Uterus (tissue), 4 donors: ENCODE results near the gene DDX47. TPM values are rescaled to one million over a fixed set of nuclear protein-coding genes. Genes with fewer than 3 reads are reported as not detected.

Experiments used
- DNase-seq, 2 donors: peaks; one replicate each; pipeline ENCODE4 v3.0.0-alpha.2; 2019 to 2020
- H3K27ac ChIP-seq, 2 donors: fragments of 200-600 bp; sonication (generic); 1 replicate in 1 of 2; 2 replicates in 1 of 2; pipeline ENCODE4 v1.5.1; 2016 to 2018
- H3K27me3 ChIP-seq, 2 donors: fragments of 200-600 bp; sonication (generic); one replicate each; pipeline ENCODE4 v1.5.1; 2018 to 2019; ENCODE audit warnings: control low read depth in 1 of 2
- H3K36me3 ChIP-seq, 2 donors: fragments of 200-600 bp; sonication (generic); one replicate each; pipeline ENCODE4 v1.5.1; 2019; ENCODE audit warnings: control low read depth in 1 of 2
- H3K4me1 ChIP-seq, 2 donors: fragments of 200-600 bp; sonication (generic); one replicate each; pipeline ENCODE4 v1.5.1; 2018 to 2019; ENCODE audit warnings: control low read depth in 1 of 2
- H3K4me3 ChIP-seq, 2 donors: fragments of 200-600 bp; sonication (generic); 1 replicate in 1 of 2; 2 replicates in 1 of 2; pipeline ENCODE4 v1.5.1; 2018 to 2019; ENCODE audit warnings: mild to moderate bottlenecking in 1 of 2
- H3K9me3 ChIP-seq, 2 donors: fragments of 200-600 bp; sonication (generic); one replicate each; pipeline ENCODE4 v1.5.1; 2019; ENCODE audit warnings: control low read depth in 1 of 2
- POLR2A ChIP-seq, 2 donors: fragments of 450-650 bp; IDR thresholded peaks; one replicate each; pipeline ENCODE4 v1.6.1; 2016; ENCODE audit warnings: antibody characterized with exemption in 2 of 2, mild to moderate bottlenecking in 1 of 2, moderate library complexity in 1 of 2
- intact Hi-C: fragments of 100-400 bp; cut with DNase I; formaldehyde crosslinking; loops from one replicate; pipeline ENCODE4 v1.15.1; 2023; ENCODE audit warnings: low total_unique reads
- total RNA-seq, 4 donors: library from RNA; depleted of rRNA in 3 of 4; stranded (reverse); fragments of >200 nt in 3 of 4; gene quantifications; one replicate each; pipeline versions ENCODE4 v1.1.0 to v1.2.4, GENCODE V29; 2014 to 2023
- TF ChIP-seq, protein P1 (sequence below), 4 experiments: fragments of 200-600 bp in 2 of 4; fragments of 450-650 bp in 2 of 4; sonication (generic) in 2 of 4; IDR thresholded peaks; one replicate each; pipeline ENCODE4 v1.5.1; 2016 to 2019; ENCODE audit warnings: antibody characterized with exemption in 4 of 4, mild to moderate bottlenecking in 2 of 4, moderate library complexity in 1 of 4
- donor health status: DM: yes; HTN: yes; CAD: no.

The DDX47 gene
- total RNA-seq, 4 donors from 2014 or later, result 42.1 to 105 (median 57.2) TPM

DNA sequence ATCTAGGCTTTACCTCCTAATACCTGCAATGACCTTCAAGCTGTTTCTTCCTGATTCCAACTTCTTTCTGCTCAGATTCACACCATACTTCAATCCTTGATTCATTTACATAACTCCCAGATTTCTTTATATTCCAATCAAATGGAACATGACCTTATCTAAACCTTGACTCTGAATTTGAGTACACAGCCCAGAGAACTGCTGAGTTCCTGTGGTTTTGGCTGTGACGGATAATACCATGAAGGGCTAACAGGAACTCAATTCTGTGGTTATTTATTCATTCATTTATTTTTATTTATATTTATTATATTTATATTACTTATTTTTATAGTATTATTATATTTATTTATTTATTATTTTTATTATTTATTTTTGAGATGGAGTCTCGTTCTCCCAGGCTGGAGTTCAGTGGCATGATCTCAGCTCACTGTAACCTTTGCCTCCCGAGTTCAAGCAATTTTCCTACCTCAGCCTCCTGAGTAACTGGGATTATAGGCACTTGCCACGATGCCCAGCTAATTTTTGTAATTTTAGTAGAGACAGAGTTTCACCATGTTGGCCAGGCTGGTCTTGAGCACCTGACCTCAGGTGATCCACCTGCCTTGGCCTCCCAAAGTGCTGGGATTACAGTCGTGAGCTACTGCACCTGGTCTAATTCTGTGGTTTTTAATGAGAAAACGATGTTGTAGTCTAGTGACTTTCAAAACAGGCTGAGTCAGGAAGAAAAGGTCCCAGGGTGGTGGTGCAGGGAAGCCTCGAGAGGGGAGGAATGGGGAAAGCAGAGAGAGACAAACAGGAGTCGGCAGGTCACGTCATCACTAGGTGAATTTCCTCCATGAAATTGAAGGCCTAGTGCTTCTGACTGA lies 16.0 kb upstream of the DDX47 start:
- Histone ChIP-seq H3K27ac (no peak overlapping the region), H3K36me3 (no peaks in the 10 kb centered on the region), H3K4me3 (no peak overlapping the region), H3K4me1 (no peaks in the 10 kb centered on the region), H3K27me3 (no peaks in the 10 kb centered on the region), H3K9me3 (no peaks in the 10 kb centered on the region)
- no peak for DNase-seq
- intact Hi-C loops, result no loop called here
- TF ChIP-seq, protein P1, sequence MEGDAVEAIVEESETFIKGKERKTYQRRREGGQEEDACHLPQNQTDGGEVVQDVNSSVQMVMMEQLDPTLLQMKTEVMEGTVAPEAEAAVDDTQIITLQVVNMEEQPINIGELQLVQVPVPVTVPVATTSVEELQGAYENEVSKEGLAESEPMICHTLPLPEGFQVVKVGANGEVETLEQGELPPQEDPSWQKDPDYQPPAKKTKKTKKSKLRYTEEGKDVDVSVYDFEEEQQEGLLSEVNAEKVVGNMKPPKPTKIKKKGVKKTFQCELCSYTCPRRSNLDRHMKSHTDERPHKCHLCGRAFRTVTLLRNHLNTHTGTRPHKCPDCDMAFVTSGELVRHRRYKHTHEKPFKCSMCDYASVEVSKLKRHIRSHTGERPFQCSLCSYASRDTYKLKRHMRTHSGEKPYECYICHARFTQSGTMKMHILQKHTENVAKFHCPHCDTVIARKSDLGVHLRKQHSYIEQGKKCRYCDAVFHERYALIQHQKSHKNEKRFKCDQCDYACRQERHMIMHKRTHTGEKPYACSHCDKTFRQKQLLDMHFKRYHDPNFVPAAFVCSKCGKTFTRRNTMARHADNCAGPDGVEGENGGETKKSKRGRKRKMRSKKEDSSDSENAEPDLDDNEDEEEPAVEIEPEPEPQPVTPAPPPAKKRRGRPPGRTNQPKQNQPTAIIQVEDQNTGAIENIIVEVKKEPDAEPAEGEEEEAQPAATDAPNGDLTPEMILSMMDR (IDR thresholded peaks at IDR 0.05), result no peak
- no peak for TF ChIP-seq POLR2A (IDR thresholded peaks at IDR 0.05)

DNA sequence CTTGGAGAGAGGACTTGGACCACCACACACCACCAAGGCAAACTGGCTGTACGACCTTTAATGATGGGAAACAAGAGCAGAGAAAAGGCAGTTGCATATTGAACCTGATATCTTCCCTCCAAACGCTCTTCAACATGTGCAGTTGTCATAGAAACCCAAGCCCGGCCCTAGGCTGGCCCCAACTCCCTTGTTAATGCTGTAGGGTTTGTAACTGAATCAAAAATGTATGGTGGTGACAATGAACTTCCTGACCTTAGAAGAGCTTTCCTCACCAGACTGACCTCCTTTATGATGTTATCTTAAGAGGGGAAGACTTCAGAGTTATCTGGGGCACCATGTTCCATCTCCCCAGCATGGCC lies 15.4 kb upstream of the DDX47 start:
- TF ChIP-seq, protein P1 (IDR thresholded peaks at IDR 0.05), result no peak
- no peak for TF ChIP-seq POLR2A (IDR thresholded peaks at IDR 0.05)
- Histone ChIP-seq H3K9me3 (no peaks in the 10 kb centered on the region), H3K36me3 (no peaks in the 10 kb centered on the region), H3K27ac (no peak overlapping the region), H3K4me1 (no peaks in the 10 kb centered on the region), H3K4me3 (no peak overlapping the region), H3K27me3 (no peaks in the 10 kb centered on the region)
- DNase-seq, result no peak
- intact Hi-C loops, result no loop called here

DNA sequence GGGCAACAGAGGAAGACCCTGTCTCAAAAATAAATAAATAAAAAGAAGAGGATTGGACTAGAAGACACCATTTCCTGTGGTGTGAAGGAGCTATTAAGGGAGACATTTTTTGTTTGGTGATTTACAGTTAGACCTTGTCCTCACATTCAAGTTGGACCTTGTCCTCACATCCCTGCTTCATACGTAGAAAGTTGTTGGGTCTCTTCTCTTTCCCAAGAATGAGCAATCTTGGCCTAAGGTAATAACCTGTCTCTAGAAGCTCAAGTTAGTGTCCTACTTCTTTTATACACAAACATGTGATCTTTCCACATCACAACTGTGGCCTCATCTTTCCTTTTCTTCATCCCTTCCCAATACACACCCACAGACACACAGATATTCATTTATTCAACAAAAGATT lies 14.7 kb upstream of the DDX47 start:
- no peak overlapping the region for H3K27ac ChIP-seq
- no peak overlapping the region for H3K4me3 ChIP-seq
- no peaks in the 10 kb centered on the region for H3K4me1 ChIP-seq
- DNase-seq, result no peak
- intact Hi-C loops, result no loop called here
- no peaks in the 10 kb centered on the region for H3K9me3 ChIP-seq
- H3K27me3 ChIP-seq, result no peaks in the 10 kb centered on the region
- H3K36me3 ChIP-seq, result no peaks in the 10 kb centered on the region
- TF ChIP-seq POLR2A (IDR thresholded peaks at IDR 0.05), result no peak
- TF ChIP-seq, protein P1 (IDR thresholded peaks at IDR 0.05), result no peak

DNA sequence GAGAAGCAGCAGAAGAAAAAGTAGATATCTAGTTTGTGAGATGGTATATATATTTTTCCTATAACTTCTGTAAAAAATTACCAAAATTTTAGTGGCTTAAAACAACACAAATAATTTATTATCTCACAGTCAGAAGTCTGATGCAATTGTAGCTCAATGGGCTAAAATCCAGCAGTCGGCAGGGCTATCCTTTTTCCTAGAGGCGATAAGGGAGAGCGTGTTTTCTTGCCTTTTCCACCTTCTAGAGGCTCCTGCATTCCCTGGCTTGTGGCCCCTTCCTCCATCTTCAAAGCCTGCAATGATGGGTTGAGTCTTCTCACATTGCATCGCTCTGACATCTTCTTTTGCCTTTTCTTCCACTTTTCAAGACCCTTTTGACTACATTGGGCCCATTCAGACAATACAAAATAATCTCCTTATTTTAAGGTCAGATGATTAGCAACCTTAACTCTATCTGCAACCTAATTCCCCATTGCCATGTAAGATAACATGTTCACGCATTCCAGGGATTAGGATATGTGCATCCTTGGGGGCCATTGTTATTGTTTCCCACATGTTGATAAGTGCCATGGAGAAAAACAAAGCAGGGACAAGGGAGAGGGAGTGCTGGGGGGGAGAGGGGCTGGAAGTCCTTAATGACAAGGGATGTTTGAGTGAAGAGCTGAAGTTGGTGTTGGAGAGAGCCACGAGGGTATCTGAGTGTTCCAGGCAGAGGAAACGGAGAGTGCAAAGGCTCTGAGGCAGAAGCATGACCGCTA lies 13.8 kb upstream of the DDX47 start:
- no peaks in the 10 kb centered on the region for H3K36me3 ChIP-seq
- no peak overlapping the region for H3K4me3 ChIP-seq
- H3K27me3 ChIP-seq, result no peaks in the 10 kb centered on the region
- no peaks in the 10 kb centered on the region for H3K4me1 ChIP-seq
- H3K9me3 ChIP-seq, result no peaks in the 10 kb centered on the region
- no peak for TF ChIP-seq POLR2A (IDR thresholded peaks at IDR 0.05)
- TF ChIP-seq, protein P1 (IDR thresholded peaks at IDR 0.05), result no peak
- intact Hi-C loops, result no loop called here
- H3K27ac ChIP-seq, result no peak overlapping the region
- DNase-seq, result no peak
